ENCODE data around the gene MFSD12. TPM values are rescaled to one million over a fixed set of nuclear protein-coding genes. Genes with fewer than 3 reads are reported as not detected.

MFSD12 gene
- total RNA-seq, result 100 to 1,000 TPM; 128 to 136 TPM
- 10 to 100 TPM; 45.5 to 54.3 TPM for polyA plus RNA-seq

DNA sequence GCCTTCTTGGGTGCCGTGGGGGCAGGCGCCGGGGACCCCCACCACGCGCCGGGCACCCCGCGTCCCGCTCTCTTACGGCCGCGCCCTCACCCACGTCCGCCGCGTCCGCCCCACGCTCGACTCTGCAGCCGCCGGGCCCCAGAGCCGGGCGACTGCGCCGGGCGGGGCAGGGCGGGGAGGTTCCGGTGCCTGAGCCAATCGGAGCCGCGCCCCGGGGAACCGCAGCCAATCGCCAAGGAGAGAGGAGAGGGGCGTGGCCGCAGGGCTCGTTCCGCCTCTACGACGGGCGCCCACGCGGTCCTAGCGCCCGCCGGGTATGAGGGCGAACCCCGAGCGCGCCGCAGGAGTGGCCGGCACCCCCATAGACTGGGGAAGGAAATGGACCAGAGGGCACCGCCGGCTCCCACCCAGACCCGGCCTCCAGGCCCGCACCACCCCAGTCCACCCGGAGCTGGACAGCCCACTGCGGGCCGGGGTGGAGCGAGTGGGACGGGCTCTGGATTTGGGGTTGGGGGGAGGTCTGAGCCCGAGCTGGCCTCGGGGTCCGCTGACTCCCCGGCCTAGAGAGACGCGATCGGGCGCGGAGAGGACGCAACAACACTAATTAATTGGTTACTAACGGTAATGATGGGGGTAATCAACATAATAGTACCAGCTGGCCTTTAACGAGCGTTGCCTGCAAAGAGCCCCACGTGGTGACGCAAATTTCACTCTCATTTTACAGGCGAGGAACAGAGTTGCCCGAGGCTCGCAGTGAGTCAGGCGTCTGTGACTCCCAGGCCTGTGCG, at the start of gene MFSD12:
Gene MFSD12, minus strand, starts transcription at position 126 of the 788 bp plus-strand sequence. CDS start 183 bp downstream, outside the sequence.
- H3K4me3 Mint-ChIP-seq, result peak within 1 kb of the TSS; percentile 92 to 99 (median 96)
- peaks cover 0 to 1% of the 10 kb centered on the region in 2 donors for H3K27me3 Mint-ChIP-seq
- peaks cover 0 to 10% of the 10 kb centered on the region in 2 donors for H3K36me3 Mint-ChIP-seq
- intact Hi-C loops (cut with micrococcal nuclease), result loop anchor here (1.0 kb wide), 2 partner anchors 15 to 70 kb away; partner anchors contain the start of gene HMG20B
- peak; percentile 90 to 94 (median 93) for DNase-seq
- H3K4me1 Mint-ChIP-seq, result peaks cover 21 to 42% (median 32%) of the 10 kb centered on the region in 4 donors
- POLR2A ChIA-PET (ENCODE audit: partially characterized antibody), result interaction anchor here (0.6 to 7.2 kb wide), 22 partner anchors 10 to 689 kb away, joined by 3 to 54 read pairs (median 4); partner anchors contain the start of genes FZR1, GIPC3, HMG20B and TEKTIP1
- no peaks in the 10 kb centered on the region for H3K9me3 ChIP-seq (ENCODE audit: control insufficient read depth in 1 of 2, low read length in 2 of 2)
- H3K27ac ChIP-seq (ENCODE audit: low read depth, low read length), result peak within 1 kb of the TSS; percentile 74
- no peaks in the 10 kb centered on the region for H3K36me3 ChIP-seq (ENCODE audit: insufficient read depth, low read length)
- H3K27me3 ChIP-seq (ENCODE audit: insufficient read depth, low read length), result no peaks in the 10 kb centered on the region
- peak within 1 kb of the TSS; percentile 81 to 84 for H3K4me3 ChIP-seq (ENCODE audit: low read length in 2 of 2)
- H3K9me3 Mint-ChIP-seq, result peaks cover 0 to 3% (median 0%) of the 10 kb centered on the region in 8 donors
- peak within 1 kb of the TSS; percentile 92 to 99 (median 97) for H3K27ac Mint-ChIP-seq
- CTCF ChIA-PET (ENCODE audit: partially characterized antibody), result interaction anchor here (1.1 to 4.3 kb wide), 5 partner anchors 12 to 28 kb away, joined by 3 to 49 read pairs (median 5); partner anchors contain the start of gene GIPC3
- H3K4me1 ChIP-seq (ENCODE audit: insufficient read depth, low read length), result peaks cover 47% of the 10 kb centered on the region

DNA sequence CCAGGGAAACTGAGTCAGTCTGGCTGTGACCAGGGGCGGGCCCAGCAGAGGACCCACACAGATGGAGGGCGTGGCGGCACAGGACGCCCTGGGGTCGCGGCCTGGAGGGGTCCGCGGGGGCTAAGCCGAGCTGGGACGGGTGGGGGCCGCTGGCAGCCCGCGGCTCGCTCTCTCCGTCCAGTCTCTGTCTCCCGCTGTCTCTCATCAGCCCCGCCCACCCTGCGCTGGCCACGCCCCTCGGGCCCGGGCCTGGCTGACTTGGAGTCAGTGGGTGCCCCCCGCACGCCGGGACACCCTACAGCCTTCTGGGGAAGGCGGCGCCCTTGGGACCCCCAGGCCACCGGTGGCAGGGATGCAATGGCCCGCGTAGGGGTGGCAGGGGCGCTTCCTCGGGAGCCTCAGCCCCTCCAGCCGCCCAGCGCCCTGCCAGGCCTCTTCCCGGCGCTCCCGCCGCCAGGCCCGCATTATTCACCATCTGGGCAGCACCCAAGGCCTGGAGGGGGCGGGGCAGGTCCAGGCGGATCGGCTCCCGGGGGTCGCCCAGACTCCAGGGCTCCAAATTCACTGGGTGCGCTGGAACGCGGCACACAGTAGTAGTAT, 49.4 kb upstream of the MFSD12 start, which contains the start of gene TBXA2R:
Gene TBXA2R, minus strand, starts transcription at position 186 of the 600 bp plus-strand sequence. CDS start 6,241 bp downstream, outside the sequence.
- peak within 1 kb of the TSS in 1 of 2 donors; percentile 6 for H3K4me3 ChIP-seq (ENCODE audit: low read length in 2 of 2)

DNA sequence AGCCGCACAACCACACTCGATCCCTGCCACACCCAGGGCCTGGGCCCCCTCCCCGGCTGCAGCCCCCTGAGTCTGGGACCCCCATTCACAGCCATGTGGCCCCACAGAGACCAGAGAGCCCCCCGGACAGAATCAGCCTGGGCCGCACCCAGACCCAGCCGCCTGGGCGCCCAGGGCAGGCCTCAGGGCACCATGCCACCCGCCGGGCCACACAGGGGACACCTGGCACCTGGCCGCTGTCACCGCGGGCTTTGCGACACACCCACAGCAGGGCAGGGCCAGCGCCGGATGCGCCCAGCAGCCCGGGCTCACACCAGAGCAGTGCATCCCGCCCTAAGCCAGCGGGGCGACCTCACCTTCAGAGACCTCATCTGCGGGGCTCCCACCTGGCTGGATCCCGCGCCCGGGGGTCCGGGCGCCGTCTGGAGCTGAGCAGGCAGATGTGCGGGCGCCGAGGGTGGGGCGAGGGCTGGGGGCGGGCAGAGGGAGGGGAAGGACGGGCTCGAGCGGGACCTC, 48.8 kb upstream of the MFSD12 start:
- Histone ChIP-seq H3K9me3 (ENCODE audit: control insufficient read depth in 1 of 2, low read length in 2 of 2) (no peaks in the 10 kb centered on the region), H3K27me3 (ENCODE audit: insufficient read depth, low read length) (no peaks in the 10 kb centered on the region), H3K36me3 (ENCODE audit: insufficient read depth, low read length) (no peaks in the 10 kb centered on the region), H3K27ac (ENCODE audit: low read depth, low read length) (no peak overlapping the region), H3K4me3 (ENCODE audit: low read length in 2 of 2) (peak overlapping the region in 1 of 2 donors; percentile 6), H3K4me1 (ENCODE audit: insufficient read depth, low read length) (peaks cover 26% of the 10 kb centered on the region)
- no peak overlapping the region for H3K27ac Mint-ChIP-seq
- no peaks in the 10 kb centered on the region for H3K9me3 Mint-ChIP-seq
- DNase-seq, result peak in 1 of 5 donors; percentile 24
- peaks cover 0 to 5% of the 10 kb centered on the region in 2 donors for H3K36me3 Mint-ChIP-seq
- ChIA-PET POLR2A (ENCODE audit: partially characterized antibody) (no interaction called here), CTCF (ENCODE audit: partially characterized antibody) (interaction anchor here (0.6 kb wide), 1 partner anchor 346 kb away, joined by 4 read pairs; no protein-coding TSS in a partner anchor)
- intact Hi-C loops (cut with micrococcal nuclease), result no loop called here
- peak overlapping the region in 2 of 8 donors; percentile 36 to 45 for H3K4me3 Mint-ChIP-seq
- H3K27me3 Mint-ChIP-seq, result peaks cover 0 to 3% of the 10 kb centered on the region in 2 donors
- peaks cover 0 to 15% (median 4%) of the 10 kb centered on the region in 4 donors for H3K4me1 Mint-ChIP-seq

More for the DNA sequence above, 49.4 kb upstream of the MFSD12 start, which contains the start of gene TBXA2R:
- Histone ChIP-seq H3K4me1 (ENCODE audit: insufficient read depth, low read length) (peaks cover 26% of the 10 kb centered on the region), H3K9me3 (ENCODE audit: control insufficient read depth in 1 of 2, low read length in 2 of 2) (no peaks in the 10 kb centered on the region), H3K36me3 (ENCODE audit: insufficient read depth, low read length) (no peaks in the 10 kb centered on the region), H3K27ac (ENCODE audit: low read depth, low read length) (no peak within 1 kb of the TSS), H3K27me3 (ENCODE audit: insufficient read depth, low read length) (no peaks in the 10 kb centered on the region)
- CTCF ChIA-PET (ENCODE audit: partially characterized antibody), result interaction anchor here (0.6 kb wide), 1 partner anchor 346 kb away, joined by 4 read pairs; no protein-coding TSS in a partner anchor
- Mint-ChIP-seq H3K27ac (peak within 1 kb of the TSS in 1 of 7 donors; percentile 70), H3K27me3 (peaks cover 0 to 3% of the 10 kb centered on the region in 2 donors), H3K4me3 (peak within 1 kb of the TSS in 5 of 8 donors; percentile 29 to 71 (median 36)), H3K9me3 (no peaks in the 10 kb centered on the region), H3K36me3 (peaks cover under 1 to 6% of the 10 kb centered on the region in 2 donors), H3K4me1 (peaks cover 0 to 15% (median 4%) of the 10 kb centered on the region in 4 donors)
- POLR2A ChIA-PET (ENCODE audit: partially characterized antibody), result no interaction called here
- DNase-seq, result peak in 1 of 5 donors; percentile 24
- intact Hi-C loops (cut with micrococcal nuclease), result no loop called here

DNA sequence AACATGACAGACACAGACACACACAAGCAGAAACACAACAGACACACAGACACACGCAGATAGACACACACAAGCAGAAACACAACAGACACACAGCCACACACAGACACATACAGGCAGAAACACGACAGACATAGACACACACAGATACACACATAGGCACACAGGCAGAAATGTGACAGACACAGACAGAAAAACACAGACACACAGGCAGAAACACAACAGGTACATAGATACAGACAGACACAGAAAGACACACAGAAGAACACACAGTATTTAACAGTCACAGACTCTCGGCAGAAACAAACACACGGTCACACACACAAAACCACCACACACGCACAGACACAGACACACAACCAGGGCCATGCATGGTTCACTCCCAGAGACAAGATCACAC, 48.4 kb upstream of the MFSD12 start:
- H3K36me3 Mint-ChIP-seq, result peaks cover 0 to 4% of the 10 kb centered on the region in 2 donors
- H3K27ac Mint-ChIP-seq, result no peak overlapping the region
- no peak for DNase-seq
- H3K4me1 ChIP-seq (ENCODE audit: insufficient read depth, low read length), result peaks cover 26% of the 10 kb centered on the region
- H3K4me3 ChIP-seq (ENCODE audit: low read length in 2 of 2), result peak overlapping the region in 1 of 2 donors; percentile 6
- H3K27ac ChIP-seq (ENCODE audit: low read depth, low read length), result no peak overlapping the region
- H3K4me1 Mint-ChIP-seq, result peaks cover 0 to 15% (median 4%) of the 10 kb centered on the region in 4 donors
- POLR2A ChIA-PET (ENCODE audit: partially characterized antibody), result no interaction called here
- no peaks in the 10 kb centered on the region for H3K9me3 Mint-ChIP-seq
- CTCF ChIA-PET (ENCODE audit: partially characterized antibody), result no interaction called here
- no peaks in the 10 kb centered on the region for H3K9me3 ChIP-seq (ENCODE audit: control insufficient read depth in 1 of 2, low read length in 2 of 2)
- H3K27me3 ChIP-seq (ENCODE audit: insufficient read depth, low read length), result no peaks in the 10 kb centered on the region
- no peak overlapping the region for H3K4me3 Mint-ChIP-seq
- no peaks in the 10 kb centered on the region for H3K36me3 ChIP-seq (ENCODE audit: insufficient read depth, low read length)
- intact Hi-C loops (cut with micrococcal nuclease), result no loop called here
- peaks cover 0 to 3% of the 10 kb centered on the region in 2 donors for H3K27me3 Mint-ChIP-seq

DNA sequence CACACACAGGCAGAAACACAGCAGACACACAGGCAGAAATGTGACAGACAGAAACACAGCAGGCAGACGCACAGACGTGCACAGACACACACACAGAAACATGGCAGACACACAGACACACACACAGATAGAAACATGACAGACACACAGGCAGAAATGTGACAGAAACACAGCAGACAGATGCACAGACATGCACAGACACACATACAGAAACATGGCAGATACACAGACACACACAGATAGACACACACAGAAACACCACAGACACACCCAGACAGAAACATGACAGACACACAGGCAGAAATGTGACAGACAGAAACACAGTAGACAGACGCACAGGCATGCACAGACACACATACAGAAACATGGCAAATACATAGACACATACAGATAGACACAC, 48.0 kb upstream of the MFSD12 start:
- Histone ChIP-seq H3K4me3 (ENCODE audit: low read length in 2 of 2) (peak overlapping the region; percentile 10 to 25), H3K4me1 (ENCODE audit: insufficient read depth, low read length) (peaks cover 26% of the 10 kb centered on the region), H3K9me3 (ENCODE audit: control insufficient read depth in 1 of 2, low read length in 2 of 2) (no peaks in the 10 kb centered on the region), H3K36me3 (ENCODE audit: insufficient read depth, low read length) (no peaks in the 10 kb centered on the region), H3K27me3 (ENCODE audit: insufficient read depth, low read length) (no peaks in the 10 kb centered on the region), H3K27ac (ENCODE audit: low read depth, low read length) (no peak overlapping the region)
- intact Hi-C loops (cut with micrococcal nuclease), result no loop called here
- peaks cover 0 to 15% (median 4%) of the 10 kb centered on the region in 4 donors for H3K4me1 Mint-ChIP-seq
- no peak for DNase-seq
- H3K4me3 Mint-ChIP-seq, result no peak overlapping the region
- no peak overlapping the region for H3K27ac Mint-ChIP-seq
- POLR2A ChIA-PET (ENCODE audit: partially characterized antibody), result interaction anchor here (0.8 to 1.4 kb wide), 2 partner anchors 12 to 48 kb away, joined by 3 to 4 read pairs; partner anchors contain the start of gene MFSD12
- CTCF ChIA-PET (ENCODE audit: partially characterized antibody), result interaction anchor here (0.8 kb wide), 1 partner anchor 17 kb away, joined by 3 read pairs; no protein-coding TSS in a partner anchor
- no peaks in the 10 kb centered on the region for H3K9me3 Mint-ChIP-seq
- H3K27me3 Mint-ChIP-seq, result peaks cover 0 to 3% of the 10 kb centered on the region in 2 donors
- H3K36me3 Mint-ChIP-seq, result peaks cover 0 to under 1% of the 10 kb centered on the region in 2 donors

DNA sequence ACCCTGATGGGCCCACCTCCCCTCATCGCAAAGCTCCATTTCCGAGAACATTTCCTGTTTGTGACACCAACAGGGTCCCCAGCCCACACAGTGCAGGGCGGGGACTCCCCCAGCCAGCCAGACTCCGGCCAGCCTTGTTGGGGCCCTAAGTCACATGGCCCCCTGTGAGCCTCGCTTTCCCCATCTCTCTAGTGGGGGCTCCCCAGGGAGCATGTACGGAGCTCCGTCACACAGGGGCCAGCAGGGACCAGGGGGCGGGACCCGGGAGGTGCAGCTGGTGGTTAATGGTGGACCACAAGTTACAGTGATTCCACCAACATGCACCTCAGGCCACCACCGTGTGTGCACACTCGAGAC, 47.6 kb upstream of the MFSD12 start:
- Mint-ChIP-seq H3K9me3 (no peaks in the 10 kb centered on the region), H3K27ac (peak overlapping the region in 1 of 7 donors; percentile 60), H3K27me3 (peaks cover 0 to 3% of the 10 kb centered on the region in 2 donors), H3K4me3 (no peak overlapping the region), H3K4me1 (peaks cover 0 to 15% (median 4%) of the 10 kb centered on the region in 4 donors), H3K36me3 (no peaks in the 10 kb centered on the region)
- CTCF ChIA-PET (ENCODE audit: partially characterized antibody), result interaction anchor here (0.7 to 0.8 kb wide), 2 partner anchors 14 to 17 kb away, joined by 3 read pairs; no protein-coding TSS in a partner anchor
- no peaks in the 10 kb centered on the region for H3K9me3 ChIP-seq (ENCODE audit: control insufficient read depth in 1 of 2, low read length in 2 of 2)
- peak overlapping the region; percentile 10 to 25 for H3K4me3 ChIP-seq (ENCODE audit: low read length in 2 of 2)
- intact Hi-C loops (cut with micrococcal nuclease), result no loop called here
- POLR2A ChIA-PET (ENCODE audit: partially characterized antibody), result interaction anchor here (0.8 to 1.4 kb wide), 2 partner anchors 12 to 48 kb away, joined by 3 to 4 read pairs; partner anchors contain the start of gene MFSD12
- no peak overlapping the region for H3K27ac ChIP-seq (ENCODE audit: low read depth, low read length)
- peak in 1 of 5 donors; percentile 12 for DNase-seq
- H3K36me3 ChIP-seq (ENCODE audit: insufficient read depth, low read length), result no peaks in the 10 kb centered on the region
- H3K4me1 ChIP-seq (ENCODE audit: insufficient read depth, low read length), result peaks cover 26% of the 10 kb centered on the region
- H3K27me3 ChIP-seq (ENCODE audit: insufficient read depth, low read length), result no peaks in the 10 kb centered on the region
